Measurements from ENCODE around the gene C13orf46. TPM values are rescaled to one million over a fixed set of nuclear protein-coding genes. Genes with fewer than 3 reads are reported as not detected.
A peak's percentile ranks its signal among the peaks of the same experiment; 100 is the strongest.
"Not testable (repeated sequence)": the region's sequence is repeated elsewhere in the genome, so short reads cannot be mapped to it uniquely, and the experiment has no call there.

Gene C13orf46
- total RNA-seq, 1 donor from 2014 or later: 0.08 TPM

DNA sequence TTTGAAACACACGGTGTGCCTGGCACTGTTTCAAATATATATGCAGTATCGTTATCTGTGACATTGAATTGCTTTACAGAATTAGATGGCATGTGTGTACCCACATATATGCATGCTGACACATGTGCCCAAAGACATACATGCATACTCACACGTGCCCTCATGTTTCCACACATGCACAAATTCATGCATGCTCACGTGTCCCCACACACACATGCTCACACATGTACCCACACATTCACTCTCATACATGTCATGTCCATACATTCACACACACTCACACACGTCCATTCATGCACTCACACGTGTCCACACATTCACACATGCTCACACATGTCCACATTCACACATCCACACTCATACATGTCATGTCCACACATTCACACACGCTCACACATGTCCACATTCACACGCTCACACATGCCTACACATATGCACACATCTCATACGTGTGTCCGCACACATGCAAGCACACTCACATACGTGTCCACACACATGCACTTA, 17.9 kb upstream of the C13orf46 start:
- ATAC-seq: no peak

DNA sequence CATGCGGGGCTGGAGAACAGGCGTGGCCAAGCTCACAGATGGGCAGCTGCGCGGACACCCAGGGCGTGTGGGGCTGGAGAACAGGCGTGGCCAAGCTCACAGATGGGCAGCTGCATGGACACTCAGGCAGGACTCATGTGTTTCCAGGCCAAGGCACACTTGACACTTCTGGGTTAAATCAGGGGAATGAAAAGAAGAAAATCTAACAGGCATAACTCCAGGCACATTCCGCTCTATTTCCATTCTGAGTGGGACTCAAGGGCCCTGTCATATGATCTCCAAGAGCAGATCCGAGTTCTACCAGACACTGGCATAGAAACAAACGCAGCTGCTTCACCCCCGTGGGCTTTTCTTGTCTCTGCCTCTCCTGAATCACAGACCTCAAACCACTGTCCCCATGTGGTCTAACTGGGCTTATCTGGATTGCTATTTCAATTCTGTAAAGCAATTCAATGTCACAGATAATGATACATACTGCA, 17.4 kb upstream of the C13orf46 start:
- no peak for ATAC-seq

DNA sequence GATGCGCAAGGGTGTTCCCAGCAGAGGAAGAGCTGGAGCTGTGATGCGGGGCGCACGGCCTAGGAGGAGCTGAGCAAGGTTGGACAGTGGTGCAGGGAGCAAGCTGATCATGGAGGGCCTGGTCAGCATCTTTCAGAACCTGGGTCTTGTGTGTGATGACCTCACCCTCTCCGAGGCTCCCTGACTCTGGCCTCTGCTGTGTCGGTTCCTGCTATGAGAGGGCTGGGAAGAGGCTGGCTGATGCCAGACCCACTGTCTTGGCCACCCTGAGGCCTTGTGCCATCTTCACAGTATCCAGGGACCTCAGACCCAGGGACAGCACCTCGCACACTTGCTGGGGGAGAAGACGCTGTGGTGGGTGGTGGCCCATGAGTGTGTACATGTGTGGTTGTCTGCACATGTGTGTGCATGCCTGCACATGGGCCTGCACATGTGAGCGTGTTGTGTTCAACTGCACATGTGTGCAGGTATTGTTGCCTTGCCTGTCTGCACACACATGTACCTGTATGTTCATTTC, 16.5 kb upstream of the C13orf46 start:
- no peak for ATAC-seq

DNA sequence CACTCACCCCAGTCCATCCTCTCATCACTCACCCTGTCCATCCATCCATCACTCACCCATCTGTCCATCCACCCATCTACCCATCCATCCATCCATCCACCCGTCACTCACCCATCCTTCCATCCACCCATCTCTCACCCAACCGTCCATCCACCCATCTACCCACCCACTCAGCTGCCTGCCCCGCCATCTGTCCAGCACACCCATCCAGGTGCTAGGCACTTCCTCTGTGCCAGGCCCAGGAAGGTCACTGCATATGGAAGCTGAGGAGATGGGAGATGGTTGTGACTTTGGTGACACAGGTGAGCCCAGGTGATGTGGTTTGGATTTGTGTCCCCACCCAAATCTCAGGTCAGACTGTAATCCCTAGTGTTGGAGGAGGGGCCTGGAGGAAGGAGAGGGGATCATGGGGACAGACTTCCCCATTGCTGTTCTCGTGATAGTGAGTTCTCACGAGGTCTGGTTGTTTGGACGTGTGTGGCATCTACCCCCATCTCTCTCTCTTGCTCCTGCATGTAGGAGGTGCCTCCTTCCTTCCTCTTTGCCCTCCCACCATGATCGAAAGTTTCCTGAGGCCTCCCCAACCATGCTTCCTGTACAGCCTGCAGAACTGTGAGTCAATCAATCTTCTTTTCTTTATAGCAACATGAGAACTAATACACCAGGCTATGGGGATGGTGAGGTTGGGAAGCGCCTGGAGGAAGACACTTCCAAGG, 15.9 kb upstream of the C13orf46 start:
- no peak for ATAC-seq

DNA sequence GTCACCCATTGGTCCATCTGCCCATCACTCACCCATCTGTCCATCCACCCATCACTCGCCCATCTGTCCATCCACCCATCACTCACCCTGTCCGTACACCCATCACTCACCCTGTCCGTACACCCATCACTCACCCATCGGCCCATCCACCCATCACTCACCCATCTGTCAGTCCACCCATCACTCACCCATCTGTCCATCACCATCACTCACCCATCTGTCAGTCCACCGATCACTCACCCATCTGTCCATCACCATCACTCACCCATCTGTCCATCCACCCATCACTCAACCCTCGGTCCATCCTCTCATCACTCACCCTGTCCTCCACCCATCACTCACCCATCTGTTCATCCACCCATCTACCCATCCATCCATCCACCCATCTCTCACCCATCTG, 15.0 kb upstream of the C13orf46 start:
- not testable (repeated sequence) for ATAC-seq

DNA sequence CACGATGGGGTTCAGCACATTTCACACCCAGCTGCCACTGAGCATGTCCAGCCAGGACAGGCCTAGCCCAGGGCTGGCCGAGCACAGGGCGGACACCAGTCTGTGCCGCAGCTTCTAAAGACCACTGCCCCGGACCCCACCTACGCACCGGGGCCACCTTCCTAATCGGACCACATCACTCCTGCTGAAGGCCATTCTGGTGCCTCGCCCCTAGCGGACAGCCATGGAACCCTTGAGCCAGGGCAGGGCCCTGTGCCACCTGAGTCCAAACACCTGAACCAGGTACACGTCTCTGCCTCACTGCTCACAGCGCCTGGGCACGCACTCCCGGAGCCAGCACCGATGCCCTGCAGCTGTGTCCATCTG, 8.4 kb upstream of the C13orf46 start:
- peak; percentile 7 for ATAC-seq

DNA sequence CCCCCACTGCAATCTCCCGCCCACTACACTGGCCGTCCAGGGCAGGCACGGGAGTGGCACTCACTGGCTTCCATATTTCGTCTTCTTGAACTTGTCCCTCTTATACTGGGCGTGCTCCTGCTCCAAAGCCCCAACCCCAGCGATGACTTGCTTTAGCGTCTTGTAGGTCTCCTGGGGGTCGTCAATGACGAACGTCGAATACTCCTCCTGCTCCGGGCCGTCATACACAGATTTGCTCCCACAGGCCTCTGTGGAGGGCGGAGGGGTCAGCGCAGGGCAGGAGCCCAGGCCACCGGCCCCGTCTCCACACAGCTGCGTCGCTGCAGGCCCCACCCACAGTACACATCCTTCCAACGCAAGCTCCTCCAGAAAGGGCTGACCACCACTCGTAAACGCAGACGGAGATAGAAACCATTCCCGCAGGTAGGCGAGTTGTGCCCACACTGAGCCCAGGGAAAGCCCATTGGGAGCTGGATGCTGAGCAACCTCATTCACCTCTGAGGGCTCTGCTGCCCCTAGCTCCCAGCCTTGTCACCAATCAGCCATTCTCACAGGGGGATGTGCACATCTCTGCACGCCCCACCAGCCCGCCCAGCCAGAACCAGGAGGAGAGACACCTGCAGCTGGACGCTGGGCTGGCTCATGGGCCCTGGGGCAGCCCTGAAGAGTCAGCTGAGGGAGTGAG, 7.9 kb upstream of the C13orf46 start:
- peak; percentile 12 for ATAC-seq

DNA sequence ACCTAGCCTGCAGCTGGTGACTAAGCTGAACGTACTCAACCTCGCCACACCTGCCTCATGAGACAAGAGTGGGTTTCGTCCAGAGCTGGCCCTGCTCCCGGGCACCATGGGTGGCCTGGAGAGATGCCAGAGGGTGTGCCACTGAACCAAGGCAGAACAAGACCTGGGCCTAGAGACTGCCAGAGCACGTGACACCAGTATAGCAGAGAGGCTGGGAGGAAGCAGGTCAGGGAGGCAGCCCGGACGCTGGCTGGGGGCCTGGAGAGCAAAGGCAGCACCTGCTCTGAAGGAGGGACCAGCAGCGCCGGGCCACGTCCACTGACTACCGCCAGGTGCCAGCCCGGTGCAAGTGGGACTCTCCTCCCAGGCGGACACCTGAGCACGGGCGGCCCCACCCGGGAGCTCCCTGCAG, 7.3 kb upstream of the C13orf46 start:
- ATAC-seq: peak; percentile 66

DNA sequence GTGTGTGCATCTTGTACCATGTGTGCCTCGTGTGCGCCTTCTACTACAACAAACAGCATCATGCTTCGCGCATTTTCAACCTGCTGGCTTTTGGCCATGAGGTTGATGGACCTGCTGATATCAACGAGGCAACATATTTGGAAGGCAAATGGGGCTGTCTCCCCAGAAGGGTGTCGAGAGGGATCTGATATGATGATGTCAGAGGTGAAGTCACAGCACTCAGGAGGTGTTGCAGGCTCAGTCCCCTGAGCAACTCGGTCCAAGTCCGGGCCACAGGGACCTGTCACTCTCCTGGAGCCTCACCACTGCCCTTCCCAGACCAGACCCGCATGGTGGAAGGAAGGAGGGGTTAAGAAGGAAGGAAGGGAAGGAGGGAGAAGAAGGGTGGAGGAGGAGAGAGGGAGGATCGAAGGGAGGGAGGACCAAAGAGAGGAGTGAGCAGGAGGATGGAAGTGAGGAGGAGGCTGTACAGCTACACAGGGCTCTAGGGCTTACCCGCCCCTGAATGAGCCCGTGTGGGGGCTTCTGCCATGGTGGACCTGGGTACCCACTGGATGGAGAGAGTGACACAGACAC, 6.7 kb upstream of the C13orf46 start:
- peak; percentile 12 for ATAC-seq

DNA sequence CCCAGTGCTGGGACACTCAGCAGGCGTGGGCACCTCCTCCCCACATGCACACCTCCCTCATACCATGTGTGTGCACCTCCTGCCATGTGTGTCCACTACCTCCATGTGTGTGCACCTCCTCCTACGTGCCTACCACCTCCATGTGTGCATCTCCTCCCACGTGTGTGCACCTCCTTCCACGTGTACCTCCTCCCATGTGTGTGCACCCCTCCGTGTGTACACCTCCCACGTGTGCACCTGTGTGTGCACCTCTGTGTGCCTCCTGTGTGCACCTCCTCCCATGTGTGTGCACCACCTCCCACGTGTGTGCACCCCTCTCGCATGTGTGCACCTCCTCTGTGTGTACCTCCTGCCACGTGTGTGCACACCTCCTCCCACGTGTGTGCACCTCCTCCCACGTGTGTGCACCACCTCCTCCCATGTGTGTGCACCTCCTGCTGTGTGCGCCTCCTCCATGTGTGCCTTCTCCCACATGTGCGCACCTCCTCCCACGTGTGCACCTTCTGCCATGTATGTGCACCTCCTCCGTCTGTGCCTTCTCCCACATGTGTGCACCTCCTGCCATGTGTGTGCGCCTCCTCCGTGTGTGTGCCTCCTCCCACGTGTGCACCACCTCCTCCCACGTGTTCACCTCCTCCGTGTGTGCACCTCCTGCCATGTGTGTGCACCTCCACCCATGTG, 6.1 kb upstream of the C13orf46 start:
- no peak for ATAC-seq

DNA sequence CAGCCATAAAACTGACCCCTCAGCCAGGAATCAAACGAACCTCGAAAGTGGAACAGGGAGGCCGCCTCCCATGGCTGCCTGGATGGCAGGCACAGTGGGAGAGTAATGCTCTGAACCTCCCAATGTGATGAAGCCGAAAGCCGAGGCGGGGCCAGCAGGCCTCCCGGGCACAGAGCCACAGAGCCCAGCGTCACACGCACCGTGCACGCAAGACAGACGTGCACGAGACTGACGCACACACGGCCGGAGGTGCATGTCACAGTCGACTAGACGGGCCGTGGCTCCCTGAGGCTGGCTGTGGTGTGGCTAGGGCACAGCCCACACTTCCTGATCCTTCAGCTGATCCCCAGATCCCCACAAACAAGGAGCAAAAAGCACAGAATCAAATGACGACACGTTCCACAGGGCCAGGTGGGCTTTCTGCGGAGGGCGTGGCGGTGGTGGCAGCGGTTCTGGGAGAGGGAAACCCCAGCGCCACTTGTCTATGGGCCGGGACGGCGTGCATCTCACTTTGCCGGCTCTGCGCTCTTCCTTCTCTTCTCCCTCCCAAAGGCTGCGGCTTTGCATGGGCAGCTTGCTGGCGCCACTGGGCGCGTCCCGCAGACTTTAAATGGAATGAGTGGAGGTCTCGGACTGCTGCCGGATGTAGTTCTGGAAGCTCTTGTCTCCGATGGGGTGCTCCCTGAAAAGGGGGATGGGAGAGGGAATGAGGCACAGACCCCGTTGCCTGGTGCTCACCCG, 5.0 kb upstream of the C13orf46 start:
- ATAC-seq: no peak

DNA sequence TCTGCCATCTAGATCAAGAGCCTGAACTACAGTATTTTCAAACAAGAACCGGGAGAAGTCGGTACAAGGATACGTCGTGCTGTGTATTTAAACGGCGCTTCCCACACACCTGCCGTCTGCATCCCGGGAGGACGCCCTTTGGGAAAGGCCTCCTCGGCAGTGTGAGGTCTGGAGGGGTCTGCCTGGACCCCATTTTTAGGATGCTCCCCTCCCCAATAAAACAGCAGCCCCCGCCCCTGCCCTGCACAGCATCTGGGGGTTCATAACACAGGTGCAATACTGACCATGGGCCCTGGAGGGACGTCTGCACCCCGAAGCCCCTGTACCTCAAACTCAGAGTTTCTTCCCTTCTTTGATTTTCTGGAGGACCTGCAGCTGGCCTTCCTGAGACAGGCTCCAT, 4.1 kb upstream of the C13orf46 start:
- no peak for ATAC-seq

DNA sequence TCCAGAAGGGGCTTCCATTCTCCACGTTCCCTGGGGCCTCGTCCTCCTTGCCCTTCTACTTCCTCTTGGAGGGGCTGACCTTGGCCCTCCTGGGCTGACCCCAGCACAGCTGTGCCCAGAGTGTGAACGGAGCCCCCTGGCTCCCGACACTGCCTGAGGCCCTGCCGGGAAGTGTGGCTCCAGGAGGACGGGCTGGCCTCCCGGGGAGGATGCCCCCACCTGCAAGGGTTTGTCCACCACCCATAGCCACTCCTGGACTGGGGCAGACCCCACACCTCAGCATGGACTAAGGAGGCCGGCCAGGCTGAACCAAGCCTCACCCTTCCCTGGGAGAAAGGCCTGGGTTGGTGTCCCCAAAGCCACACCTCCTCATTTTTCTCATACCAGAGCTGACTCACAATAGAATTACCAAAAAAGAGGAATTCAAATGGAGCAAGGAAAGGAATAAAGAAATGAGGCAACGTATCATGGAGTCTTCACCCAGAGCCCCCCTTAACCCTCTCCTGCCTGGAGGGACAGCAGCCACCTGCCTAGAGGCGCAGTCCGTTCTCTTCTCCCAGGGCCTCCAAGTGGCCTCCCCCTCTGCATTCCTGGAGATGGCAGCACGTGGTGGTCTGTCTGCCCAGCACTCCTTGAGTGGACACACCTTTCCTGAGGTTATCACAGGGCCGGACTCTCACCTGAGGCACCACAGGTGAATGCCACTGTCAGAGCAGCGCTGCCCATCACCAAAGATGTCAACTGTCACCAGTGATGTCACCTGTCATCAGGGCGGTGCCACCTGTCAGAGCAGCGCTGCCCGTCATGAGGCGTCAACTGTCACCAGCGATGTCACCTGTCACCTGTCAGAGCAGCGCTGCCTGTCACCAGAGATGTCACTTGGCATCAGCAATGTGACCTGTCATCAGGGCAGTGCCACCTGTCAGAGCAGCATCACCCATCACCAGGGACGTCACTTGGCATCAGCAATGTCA, 3.1 kb upstream of the C13orf46 start:
- no peak for ATAC-seq

DNA sequence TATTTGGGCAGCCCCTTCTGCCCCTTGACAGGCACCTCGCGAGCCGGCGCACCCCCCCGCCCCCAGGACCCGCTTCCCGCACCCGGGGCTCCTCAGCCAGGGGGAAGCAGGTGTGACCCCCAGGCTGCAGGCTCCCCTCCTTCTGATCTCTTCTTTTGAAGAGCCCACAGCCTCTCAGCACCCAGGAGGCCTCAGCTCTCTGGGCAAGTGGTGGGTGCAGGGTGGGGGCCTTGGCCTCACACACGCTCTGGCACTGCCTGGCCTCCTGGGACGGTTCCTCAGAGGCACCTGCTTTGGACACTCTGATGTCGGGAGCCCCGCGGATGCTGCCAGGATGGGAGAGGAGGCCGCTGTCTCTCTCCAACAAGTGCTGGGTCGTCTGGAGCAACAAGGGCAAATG, 1.5 kb upstream of the C13orf46 start:
- no peak for ATAC-seq

DNA sequence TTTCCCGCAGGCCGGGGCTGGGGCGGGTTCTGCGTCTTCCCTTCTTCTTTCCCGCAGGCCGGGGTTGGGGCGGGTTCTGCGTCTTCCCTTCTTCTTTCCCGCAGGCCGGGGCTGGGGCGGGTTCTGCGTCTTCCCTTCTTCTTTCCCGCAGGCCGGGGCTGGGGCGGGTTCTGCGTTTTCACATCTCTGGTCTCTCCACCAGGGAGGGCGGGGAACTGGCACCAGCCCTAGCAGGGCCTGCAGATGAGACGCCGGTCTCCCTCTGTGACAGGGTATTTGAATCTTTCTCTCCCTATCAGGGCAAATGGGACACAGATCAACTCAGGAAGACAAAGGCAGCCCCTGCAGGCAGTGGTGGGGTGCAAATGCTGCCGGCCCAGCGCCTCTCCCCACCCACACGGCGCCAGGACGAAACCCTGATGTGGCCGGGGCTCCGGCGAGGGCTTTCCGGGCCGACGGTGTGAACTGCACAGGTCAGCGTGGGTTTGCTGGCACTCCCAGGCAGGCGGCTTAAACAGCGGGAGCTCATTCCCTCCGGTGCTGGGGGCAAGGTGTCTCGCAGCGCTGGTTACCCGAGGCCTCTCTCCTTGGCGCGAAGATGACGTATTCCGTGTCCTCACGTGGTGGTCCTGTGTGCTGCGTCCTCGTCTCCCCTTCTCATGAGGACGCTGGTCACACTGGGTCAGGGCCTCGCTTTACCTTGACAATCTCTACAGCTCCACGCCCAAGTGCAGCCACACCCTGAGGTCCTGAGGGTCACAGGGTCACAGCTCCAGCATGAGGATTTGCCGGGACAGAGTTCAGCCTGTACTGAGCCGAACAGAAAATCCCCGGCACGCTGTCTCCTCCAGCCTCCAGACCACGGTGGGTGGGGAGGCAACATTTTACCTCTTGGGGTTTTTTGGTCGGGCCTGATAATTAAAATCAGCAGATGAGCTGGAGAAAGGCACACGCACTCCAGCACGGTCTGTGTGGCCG, 717 bp upstream of the C13orf46 start:
- no peak for ATAC-seq

DNA sequence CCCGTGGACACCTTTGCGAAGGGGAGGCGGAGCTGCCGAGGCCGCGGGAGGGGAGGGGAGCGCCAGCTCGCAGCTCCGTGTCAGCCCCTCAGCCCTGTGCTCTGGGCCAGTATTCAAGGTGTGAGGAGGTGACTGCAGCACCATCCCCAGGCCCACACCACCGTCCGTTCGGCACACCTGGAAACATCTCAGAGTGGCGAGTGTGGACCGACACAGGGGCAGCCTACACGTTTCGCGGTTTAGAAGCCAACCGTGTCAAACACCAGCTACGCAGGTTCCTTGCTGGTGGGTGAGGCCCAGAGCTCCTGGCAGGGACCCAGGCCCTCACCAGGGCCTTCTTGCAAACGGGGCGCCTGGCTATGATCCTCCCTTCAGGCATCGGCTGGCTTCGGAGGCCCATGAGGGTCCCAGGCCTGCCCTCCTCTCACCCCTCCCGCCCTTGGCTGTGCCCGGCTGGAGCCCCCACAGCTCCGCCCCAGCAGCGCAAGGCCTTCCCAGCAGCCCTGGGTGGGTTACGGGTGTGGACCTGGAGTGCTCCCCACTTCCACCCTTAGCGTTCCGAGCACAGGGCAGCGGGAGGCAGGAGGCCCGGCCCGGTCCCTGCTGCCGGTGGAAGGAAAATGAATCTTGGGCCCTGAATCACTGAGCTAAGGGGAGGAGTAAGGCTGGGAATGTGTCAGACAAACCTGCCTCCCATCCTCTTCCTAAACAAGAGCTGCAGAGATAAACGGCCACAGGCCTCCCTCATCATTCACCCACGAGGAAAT, 1.2 kb downstream of the C13orf46 start:
- no peak for ATAC-seq

DNA sequence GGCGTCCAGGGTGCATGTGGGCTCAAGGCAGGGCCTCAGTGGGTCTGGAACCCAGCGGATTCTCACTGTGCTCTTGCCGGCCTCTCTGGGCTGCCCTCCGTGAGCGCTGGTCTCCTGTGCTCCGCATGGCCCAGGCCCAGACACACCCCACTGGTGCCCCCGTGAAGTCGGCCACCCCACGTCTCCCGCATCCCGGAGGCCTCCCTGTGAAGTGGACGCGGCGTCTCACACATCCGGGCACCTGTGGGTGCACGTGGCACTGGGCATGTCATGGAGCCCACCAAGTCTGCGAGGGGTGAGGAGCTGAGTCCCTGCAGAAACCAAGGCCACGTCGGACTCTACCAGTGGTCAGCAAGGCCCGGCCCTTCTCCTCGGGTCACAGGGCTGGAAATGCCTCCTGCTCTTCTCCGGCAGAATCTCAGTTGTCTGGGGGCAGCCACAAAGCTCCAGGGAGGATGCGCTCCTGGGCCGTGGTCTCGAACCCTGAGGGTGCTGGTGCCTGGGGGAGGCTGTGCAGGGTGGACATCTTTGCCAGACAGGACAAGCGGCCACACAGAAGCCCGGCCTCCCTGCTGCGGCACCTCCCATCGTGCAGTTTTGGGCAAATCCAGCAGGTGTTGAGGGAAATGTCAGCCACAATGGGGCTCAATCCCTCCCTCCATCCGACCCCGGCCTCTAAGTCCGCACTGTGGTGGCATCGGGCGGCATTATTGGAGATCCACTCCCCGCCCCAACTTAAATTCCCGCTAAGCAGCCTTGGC, 2.2 kb downstream of the C13orf46 start:
- no peak for ATAC-seq

Measured in esophagus mucosa (tissue), 1 donor.